Stimulated activated CD4-positive, alpha-beta T cell treated with anti-CD3 and anti-CD28 coated beads, TNF-alpha, amount 100 ng/mL, for 48 hours (primary cell): ENCODE measurements around the gene EPHA6.
"Not testable (repeated sequence)": the region's sequence is repeated elsewhere in the genome, so short reads cannot be mapped to it uniquely, and the experiment has no call there.

ENCODE experiments used
- DNase-seq, 3 donors: peaks; one replicate each; pipeline ENCODE4 v3.0.0-alpha.2; 2020; ENCODE audit warnings: low read depth in 3 of 3

Gene EPHA6

GRCh38 chr3:97438131-97438530 lies 623.7 kb downstream of the EPHA6 start:
- DNase-seq = no peak

- DNase-seq = no peak
Measured at GRCh38 chr3:97439373-97439772, 625.0 kb downstream of the EPHA6 start.

GRCh38 chr3:97464035-97464434 lies 649.6 kb downstream of the EPHA6 start:
- no peak for DNase-seq

- no peak for DNase-seq
Measured at GRCh38 chr3:97470481-97470880, 656.1 kb downstream of the EPHA6 start.

DNA sequence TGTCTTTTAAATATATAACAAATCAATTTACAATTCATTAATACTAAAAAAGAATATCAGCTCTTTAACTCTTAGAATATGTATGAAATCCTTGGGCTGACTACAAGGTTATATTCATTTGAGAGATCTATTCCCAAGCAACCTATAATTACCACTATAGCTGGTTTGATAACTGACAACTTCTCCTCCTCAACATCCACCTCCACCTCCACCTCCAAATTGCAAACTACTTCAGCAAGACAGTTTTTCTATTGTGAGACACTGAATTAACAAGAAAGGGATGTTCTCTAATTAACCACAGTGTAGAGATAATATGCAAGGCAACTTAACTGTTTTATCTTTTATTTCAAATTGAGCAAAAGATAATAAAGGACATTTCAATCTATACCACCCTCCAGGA lies 665.3 kb downstream of the EPHA6 start:
- no peak for DNase-seq

- DNase-seq = not testable (repeated sequence)
Measured at GRCh38 chr3:97480696-97481289, 666.4 kb downstream of the EPHA6 start.

- no peak for DNase-seq
Measured at GRCh38 chr3:97481416-97481815, 667.0 kb downstream of the EPHA6 start.

DNA sequence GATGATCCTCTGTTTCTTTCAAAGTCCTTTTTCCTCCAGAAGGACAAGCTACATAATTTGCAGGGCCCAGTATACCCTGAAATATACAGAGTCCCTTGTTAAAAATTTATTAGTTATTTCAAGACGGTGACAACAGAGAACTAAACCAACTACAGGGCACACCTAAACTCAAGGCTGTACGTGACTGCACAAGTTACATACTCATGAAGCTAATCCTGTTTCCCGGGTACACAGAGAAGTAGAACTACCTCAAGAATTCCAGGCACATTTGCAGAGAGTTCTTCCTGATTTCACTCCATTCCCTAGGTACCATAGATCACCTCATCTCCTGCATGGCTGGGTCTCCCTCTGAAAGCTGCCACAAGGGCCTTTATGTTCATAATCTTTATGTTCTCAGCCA lies 670.8 kb downstream of the EPHA6 start:
- no peak for DNase-seq

DNA sequence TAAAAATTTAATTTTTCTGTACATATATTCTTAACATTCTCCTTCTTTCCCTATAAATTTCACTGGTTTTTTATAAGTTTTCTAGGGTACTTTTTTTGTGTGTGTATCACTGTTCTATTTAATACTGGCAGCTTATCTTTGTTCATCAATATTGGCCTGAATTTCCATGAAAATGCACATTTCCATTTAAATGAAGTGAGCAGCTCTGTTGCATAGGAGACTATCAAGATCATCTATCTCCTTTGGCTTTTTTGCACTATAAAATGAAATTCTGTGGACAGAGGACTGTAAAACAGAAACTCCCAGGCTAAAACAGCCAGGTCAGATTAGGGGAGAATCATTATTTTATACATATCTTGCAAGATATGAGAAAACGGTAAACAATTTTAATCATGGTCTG lies 673.2 kb downstream of the EPHA6 start:
- no peak for DNase-seq

- DNase-seq = no peak
Measured at GRCh38 chr3:97488741-97489140, 674.3 kb downstream of the EPHA6 start.

- no peak for DNase-seq
Measured at GRCh38 chr3:97495896-97496295, 681.5 kb downstream of the EPHA6 start.

GRCh38 chr3:97497138-97497537 lies 682.7 kb downstream of the EPHA6 start:
- no peak for DNase-seq

DNA sequence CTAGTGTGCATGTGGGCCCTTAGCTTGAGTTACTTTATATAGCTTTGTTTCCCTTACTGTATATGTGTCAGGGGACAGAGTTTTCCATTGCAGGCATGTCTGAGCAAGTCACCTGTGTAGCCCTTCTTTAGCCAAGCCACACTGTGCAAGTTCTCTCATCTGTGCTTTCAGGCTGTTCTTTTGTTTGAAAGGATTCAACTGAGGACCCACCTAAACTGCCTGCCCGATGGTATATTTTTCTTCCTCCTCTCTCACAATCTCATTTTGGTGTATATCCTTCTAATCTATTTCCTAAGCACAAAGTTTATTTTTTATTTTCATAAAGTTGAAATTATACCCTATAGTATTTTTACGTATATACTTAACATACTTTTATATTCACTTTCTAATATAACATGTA lies 690.1 kb downstream of the EPHA6 start:
- DNase-seq = no peak

GRCh38 chr3:97510795-97511194 lies 696.4 kb downstream of the EPHA6 start:
- DNase-seq = no peak

DNA sequence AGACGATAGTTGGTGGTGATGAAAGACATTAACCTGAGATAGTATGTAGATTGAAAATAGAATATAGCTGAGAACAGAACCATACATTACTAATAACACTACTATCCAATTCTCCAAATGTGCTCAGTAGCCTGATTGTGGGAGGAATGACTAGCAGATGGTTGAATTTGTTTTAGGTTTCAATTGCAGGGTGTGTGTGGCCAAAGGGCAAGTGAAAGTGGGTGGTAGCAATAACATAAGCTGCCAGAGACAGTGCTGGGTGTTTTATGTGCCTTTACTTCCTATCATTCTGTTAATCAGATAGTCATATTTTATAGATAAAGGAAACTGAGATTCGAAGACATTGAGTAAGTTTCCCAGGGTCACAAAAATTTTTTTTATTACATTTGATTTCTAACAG lies 700.7 kb downstream of the EPHA6 start:
- no peak for DNase-seq

DNA sequence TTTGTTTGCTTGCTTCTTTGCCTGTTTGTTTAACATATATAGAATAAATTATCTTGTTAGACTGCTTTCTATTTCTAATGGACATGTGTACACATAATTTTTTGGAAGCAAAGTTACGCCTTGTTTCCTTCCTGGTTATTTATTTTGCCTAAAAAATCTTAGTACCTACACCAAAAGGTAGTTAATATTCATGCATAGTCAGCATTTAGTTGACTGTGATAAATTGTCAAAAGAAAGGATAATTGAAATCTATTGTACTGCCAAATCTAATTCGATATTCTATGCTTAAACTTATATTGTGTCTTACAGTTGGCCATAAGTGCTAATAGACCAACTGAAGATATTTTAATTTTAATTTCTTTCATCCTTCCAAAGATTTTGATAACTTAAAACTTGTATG lies 716.3 kb downstream of the EPHA6 start:
- DNase-seq = no peak

DNA sequence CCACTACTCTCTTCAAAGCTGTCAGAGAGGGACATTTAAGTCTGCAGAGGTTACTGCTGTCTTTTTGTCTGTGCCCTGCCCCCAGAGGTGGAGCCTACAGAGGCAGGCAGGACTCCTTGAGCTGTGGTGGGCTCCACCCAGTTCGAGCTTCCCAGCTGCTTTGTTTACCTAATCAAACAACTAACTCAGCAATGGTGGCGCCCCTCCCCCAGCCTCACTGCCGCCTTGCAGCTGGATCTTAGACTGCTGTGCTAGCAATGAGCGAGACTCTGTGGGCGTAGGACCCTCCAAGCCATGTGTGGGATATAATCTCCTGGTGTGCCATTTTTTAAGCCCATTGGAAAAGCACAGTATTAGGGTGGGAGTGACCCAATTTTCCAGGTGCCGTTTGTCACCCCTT lies 733.2 kb downstream of the EPHA6 start:
- DNase-seq = not testable (repeated sequence)

DNA sequence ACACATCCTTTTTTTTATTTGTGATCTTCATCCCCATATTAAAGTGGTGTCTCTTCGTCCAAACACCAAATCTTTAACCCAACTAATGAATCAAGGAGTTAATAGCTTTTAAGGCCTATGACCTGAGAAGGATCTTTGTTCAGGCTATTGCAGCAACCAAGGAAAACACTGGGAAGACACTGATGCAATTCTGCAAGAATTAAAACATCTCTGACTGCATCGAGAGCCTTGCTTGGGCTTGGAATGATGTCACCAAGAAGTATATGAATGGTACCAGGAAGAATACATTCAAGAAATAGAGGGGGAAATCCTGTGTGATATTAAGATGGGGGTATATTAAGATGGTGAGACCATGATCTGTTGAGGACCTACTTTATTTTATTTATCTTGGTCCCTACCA lies 736.0 kb downstream of the EPHA6 start:
- no peak for DNase-seq

DNA sequence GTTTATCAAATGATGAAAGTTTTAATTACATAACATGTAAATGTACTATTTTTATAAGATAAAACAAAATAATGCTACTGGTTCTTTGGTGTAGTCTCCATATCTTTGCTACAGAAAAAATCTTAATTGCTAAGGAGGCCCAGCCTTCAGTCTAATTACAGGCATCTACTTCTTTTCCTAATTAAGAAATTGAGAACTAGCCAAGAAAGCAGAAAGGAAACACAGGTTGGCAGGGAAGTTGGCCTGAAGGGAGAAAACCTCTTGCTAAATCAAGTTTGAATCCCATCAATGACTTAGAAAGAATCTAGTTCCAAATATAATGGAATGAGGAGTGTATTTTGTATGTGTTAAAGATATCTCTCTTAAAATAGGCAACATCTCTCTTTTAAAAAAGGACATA lies 737.8 kb downstream of the EPHA6 start:
- DNase-seq = no peak

DNA sequence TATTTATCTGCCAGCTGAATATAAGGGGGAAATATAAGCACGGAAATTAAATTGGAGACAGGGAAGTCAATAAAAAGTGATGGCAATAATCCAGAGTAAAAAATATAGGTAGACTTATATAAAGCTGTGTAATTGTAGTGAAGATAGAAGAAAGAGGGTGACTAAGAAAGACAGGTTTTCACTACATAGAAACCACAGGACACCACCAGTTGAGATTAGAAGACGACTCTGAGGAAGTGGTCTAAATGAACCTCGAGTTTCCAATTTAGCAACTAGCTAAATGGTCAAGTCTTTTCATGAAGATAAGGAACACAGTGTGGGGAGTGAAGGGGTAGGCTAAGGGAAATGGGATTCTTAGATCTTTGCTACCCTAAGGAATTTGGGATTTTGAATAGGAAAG lies 761.3 kb downstream of the EPHA6 start:
- no peak for DNase-seq

- DNase-seq = no peak
Measured at GRCh38 chr3:97576221-97576620, 761.8 kb downstream of the EPHA6 start.

DNA sequence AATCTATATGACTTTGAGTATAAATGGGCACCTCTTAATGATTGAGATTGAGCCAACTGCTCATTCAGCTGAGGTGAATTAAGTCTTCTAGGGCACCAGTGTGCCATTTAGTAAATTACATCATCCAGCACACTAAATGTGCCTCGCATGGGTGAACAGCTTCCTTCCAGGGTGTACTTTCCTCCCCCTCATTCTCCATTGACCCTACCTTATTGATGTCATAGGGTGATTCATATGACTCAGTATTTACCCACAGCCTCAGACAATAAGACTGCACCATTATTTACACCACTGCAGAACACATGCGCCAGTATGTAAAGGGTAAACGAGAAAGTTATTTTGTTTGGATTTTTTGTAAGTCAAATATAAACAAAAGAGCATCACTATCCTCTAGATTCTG lies 765.0 kb downstream of the EPHA6 start:
- DNase-seq = no peak

DNA sequence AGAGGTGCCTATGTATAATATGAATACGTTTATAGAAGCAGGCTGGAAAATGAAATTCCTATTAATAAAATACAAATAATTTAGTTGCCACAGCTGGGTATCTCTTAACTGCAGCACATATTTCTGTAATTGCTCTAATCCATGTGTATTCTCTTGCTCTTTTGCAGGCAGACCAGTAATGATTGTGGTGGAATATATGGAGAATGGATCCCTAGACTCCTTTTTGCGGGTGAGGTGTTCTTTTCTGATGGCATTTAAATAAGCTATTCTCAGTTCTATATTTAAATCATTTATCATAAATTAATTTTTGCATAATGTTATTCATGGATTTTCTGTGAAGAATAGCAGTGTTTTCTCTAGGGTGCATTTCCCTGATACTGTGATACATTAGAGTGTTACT lies 796.2 kb downstream of the EPHA6 start:
- DNase-seq = no peak

- DNase-seq = no peak
Measured at GRCh38 chr3:97612632-97613031, 798.2 kb downstream of the EPHA6 start.

- no peak for DNase-seq
Measured at GRCh38 chr3:97613139-97613538, 798.7 kb downstream of the EPHA6 start.
